Measurements from ENCODE around the gene SLC6A18. TPM values are rescaled to one million over a fixed set of nuclear protein-coding genes. Genes with fewer than 3 reads are reported as not detected.

Gene SLC6A18
- total RNA-seq, 2 donors from 2014 or later = not detected

DNA sequence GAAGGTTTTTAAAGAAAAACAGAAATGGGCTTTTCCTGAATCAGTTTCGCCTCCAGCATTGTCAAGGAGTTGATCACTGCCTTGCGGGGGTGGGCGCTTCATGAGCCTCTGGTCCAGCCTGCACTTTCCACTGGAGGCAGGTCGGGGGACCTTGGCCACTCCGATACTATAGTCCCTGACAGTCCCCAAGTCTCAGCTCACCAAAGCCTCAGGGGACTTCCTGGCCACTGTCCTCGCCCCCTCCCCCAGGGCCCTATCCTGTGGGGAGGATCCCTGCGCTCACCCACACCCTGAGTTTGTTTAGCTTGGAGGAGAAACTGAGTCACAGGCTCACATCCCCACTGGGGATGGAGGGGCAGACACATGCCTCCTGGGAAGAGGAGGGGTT lies 22.4 kb upstream of the SLC6A18 start:
- H3K36me3 ChIP-seq = no peaks in the 10 kb centered on the region
- no peak overlapping the region for H3K27ac ChIP-seq
- H3K4me1 ChIP-seq = no peaks in the 10 kb centered on the region
- DNase-seq (ENCODE audit: low spot score) = no peak
- TF ChIP-seq, protein P1, sequence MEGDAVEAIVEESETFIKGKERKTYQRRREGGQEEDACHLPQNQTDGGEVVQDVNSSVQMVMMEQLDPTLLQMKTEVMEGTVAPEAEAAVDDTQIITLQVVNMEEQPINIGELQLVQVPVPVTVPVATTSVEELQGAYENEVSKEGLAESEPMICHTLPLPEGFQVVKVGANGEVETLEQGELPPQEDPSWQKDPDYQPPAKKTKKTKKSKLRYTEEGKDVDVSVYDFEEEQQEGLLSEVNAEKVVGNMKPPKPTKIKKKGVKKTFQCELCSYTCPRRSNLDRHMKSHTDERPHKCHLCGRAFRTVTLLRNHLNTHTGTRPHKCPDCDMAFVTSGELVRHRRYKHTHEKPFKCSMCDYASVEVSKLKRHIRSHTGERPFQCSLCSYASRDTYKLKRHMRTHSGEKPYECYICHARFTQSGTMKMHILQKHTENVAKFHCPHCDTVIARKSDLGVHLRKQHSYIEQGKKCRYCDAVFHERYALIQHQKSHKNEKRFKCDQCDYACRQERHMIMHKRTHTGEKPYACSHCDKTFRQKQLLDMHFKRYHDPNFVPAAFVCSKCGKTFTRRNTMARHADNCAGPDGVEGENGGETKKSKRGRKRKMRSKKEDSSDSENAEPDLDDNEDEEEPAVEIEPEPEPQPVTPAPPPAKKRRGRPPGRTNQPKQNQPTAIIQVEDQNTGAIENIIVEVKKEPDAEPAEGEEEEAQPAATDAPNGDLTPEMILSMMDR (IDR thresholded peaks at IDR 0.05) = no peak
- H3K4me3 ChIP-seq = no peak overlapping the region
- H3K9me3 ChIP-seq = no peaks in the 10 kb centered on the region
- no peaks in the 10 kb centered on the region for H3K27me3 ChIP-seq

DNA sequence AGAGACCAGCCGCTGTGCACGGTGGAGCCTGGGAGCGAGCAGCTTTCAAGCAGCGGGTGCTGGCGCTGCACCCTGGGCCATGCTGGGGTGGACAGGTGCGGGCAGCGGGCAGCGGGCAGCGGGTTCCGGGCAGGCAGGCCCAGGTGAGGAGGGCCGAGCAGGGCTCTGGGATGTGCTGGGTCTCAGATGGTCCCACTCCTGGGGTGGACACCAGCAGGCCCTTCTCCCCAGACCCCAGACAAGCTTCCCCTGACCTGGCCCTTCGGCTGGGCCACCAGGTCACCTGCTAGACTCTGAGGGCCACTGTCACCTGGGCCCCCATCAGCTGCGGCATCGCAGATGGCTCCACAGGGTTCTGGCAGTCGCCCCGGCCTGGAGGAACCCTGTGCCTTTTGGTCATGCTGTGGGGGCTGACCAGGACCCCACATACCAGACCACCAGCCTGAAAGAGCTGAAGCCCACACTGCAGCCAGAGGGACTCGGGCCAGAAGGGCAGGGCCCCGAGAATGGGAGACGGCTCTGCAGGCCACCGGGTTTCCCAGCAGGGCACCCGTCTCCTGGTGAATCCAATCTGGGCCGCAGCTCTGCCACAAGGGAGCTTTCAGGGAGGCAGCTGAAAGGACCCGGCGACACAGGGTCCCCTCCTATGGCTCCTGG lies 21.7 kb upstream of the SLC6A18 start:
- H3K36me3 ChIP-seq = no peaks in the 10 kb centered on the region
- TF ChIP-seq, protein P1 (IDR thresholded peaks at IDR 0.05) = no peak
- no peaks in the 10 kb centered on the region for H3K4me1 ChIP-seq
- no peaks in the 10 kb centered on the region for H3K27me3 ChIP-seq
- H3K4me3 ChIP-seq = no peak overlapping the region
- no peak overlapping the region for H3K27ac ChIP-seq
- no peak for DNase-seq (ENCODE audit: low spot score)
- no peaks in the 10 kb centered on the region for H3K9me3 ChIP-seq

DNA sequence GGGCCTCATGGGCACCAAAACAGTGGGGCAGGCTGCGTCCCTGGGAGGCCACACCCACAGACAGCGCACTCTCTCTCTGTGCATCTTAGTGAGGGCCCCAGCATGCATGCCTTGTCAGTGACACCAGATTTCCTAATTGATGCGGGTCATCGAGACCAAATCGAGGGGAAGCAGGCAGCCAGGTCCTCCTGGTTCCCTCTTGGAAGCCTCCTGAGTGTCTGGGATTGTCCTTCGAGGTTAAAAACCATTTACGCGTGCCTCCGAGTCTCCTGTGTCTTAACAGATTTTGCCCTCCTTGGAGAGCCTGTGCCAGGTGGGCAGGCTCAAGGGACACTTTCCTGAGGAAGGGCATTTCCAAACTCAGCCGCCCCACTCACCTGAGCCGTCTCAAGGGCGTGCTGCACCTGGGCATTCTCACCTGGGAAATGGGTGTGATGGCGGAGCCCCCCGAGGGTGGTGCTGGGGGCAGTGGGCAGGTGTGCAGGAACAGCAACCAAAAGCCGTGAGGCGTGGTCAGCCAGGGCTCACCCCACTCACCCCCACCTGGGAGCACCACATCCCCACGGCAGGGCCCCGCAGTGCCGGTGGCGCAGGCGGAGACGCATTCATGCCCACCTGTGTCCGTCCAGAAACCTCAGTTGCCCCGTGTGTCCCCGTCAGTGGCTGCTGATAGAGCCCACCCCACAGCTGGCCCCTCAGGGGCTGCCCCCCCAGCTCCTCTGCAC lies 21.1 kb upstream of the SLC6A18 start:
- H3K9me3 ChIP-seq = no peaks in the 10 kb centered on the region
- no peak for DNase-seq (ENCODE audit: low spot score)
- TF ChIP-seq, protein P1 (IDR thresholded peaks at IDR 0.05) = no peak
- no peaks in the 10 kb centered on the region for H3K27me3 ChIP-seq
- H3K36me3 ChIP-seq = no peaks in the 10 kb centered on the region
- H3K4me3 ChIP-seq = no peak overlapping the region
- H3K4me1 ChIP-seq = no peaks in the 10 kb centered on the region
- no peak overlapping the region for H3K27ac ChIP-seq

DNA sequence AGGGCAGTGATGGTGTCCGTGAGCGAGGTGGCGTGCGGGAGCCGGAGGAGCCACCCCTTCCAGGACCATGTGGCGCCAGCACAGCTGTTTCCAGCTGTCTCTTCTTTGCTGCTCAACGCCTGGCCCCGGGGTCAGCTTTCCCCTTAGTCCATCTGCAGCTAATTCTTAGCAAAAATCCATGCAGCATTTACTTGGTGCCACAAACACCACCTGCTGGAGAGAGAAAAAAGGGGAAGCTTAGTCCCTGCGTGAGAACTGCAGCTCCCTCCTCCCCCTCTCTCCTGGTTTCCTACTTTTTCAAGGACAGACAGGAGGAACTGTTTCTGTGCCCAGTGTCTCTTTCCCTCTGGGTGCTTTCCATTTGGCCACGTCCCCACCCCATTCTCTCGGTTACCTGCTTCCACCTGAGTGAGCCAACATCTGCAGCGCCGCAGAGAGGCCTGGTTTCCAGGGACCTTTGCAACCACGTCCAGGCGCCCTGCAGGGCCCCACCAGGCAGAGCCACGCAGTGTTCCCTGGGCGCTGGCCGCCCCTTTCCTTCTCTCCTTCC lies 20.4 kb upstream of the SLC6A18 start:
- no peak for DNase-seq (ENCODE audit: low spot score)
- no peaks in the 10 kb centered on the region for H3K27me3 ChIP-seq

DNA sequence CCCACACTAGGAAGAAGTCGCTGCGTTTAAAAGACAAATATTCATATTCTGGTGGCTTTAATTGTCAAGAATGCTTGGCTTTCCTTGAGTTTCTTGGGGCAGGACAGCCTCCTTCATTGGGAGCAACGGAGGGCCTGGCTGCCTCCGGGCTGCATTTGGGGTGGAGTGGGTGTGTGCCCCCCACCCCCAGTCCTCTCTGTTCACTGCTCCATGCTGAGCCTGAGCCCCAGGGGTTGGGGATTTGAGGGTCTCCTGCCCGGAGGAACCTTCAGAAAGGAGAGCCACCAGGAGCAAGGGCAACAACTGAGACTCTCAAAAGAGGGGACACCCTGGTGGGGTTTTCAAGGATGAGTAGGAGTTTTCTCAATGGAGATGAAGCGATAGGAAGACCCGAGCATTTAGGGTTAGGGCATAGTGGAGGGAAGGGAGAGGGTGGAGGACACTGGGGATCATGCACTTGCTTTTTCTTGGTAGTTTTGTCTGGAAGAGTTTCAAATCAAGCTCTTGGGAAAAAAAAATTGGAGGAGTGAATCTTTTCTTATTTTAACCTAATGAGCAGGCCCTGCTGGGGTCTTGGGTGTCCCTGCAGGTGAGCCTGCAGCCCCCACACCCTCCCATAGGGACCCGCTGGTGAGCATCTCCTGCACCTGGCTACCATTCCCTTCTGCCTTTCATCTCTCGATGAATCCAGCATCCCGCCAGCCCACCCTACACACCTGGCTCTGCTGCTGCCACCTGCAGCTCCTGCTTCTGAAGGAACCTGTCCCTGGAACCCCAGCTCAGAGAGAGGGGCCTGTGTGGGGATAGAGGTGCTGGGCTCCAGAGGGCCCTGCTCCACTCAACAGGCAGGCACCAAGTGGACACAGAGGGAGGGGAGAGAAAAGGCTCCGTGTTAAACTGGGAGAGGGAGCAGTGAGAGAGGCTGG lies 19.7 kb upstream of the SLC6A18 start:
- Histone ChIP-seq H3K4me3 (no peak overlapping the region), H3K9me3 (no peaks in the 10 kb centered on the region), H3K27ac (no peak overlapping the region), H3K4me1 (no peaks in the 10 kb centered on the region), H3K27me3 (no peaks in the 10 kb centered on the region), H3K36me3 (no peaks in the 10 kb centered on the region)
- TF ChIP-seq, protein P1 (IDR thresholded peaks at IDR 0.05) = no peak
- no peak for DNase-seq (ENCODE audit: low spot score)

More for the DNA sequence above, 20.4 kb upstream of the SLC6A18 start:
- Histone ChIP-seq H3K36me3 (no peaks in the 10 kb centered on the region), H3K27ac (no peak overlapping the region), H3K4me1 (no peaks in the 10 kb centered on the region), H3K4me3 (no peak overlapping the region), H3K9me3 (no peaks in the 10 kb centered on the region)
- TF ChIP-seq, protein P1 (IDR thresholded peaks at IDR 0.05) = peak in 1 of 2 donors; percentile 28
